Stomach (tissue), 9 donors: ENCODE data around the gene MED17. TPM values are rescaled to one million over a fixed set of nuclear protein-coding genes. Genes with fewer than 3 reads are reported as not detected.

ENCODE experiments used
- DNase-seq, 2 donors: peaks; one replicate each; pipeline versions ENCODE4 v3.0.0 to v3.0.0-alpha.2; 2013 to 2019
- H3K27ac ChIP-seq, 5 donors: fragments of 200-600 bp in 4 of 5; sonication (generic) in 4 of 5; one replicate each; pipeline ENCODE4 v1.5.1; 2013 to 2019; ENCODE audit warnings: mild to moderate bottlenecking in 1 of 5, moderate library complexity in 1 of 5
- H3K27me3 ChIP-seq, 3 donors: fragments of 200-600 bp; sonication (generic); one replicate each; pipeline ENCODE4 v1.5.1; 2017 to 2019; ENCODE audit warnings: mixed run types in 1 of 3
- H3K36me3 ChIP-seq, 4 donors: fragments of 200-600 bp; sonication (generic); 1 replicate in 3 of 4; 2 replicates in 1 of 4; pipeline ENCODE4 v1.5.1; 2016 to 2019
- H3K4me1 ChIP-seq, 4 donors: fragments of 200-600 bp; sonication (generic); one replicate each; pipeline ENCODE4 v1.5.1; 2016 to 2019
- H3K4me3 ChIP-seq, 4 donors: fragments of 200-600 bp; sonication (generic) in 3 of 4; one replicate each; pipeline ENCODE4 v1.5.1; 2016 to 2019; ENCODE audit warnings: mild to moderate bottlenecking in 1 of 4
- H3K9me3 ChIP-seq, 4 donors: fragments of 200-600 bp; sonication (generic); one replicate each; pipeline ENCODE4 v1.5.1; 2016 to 2019
- CTCF ChIP-seq, 7 experiments: fragments of 450-650 bp in 4 of 7; fragments of 200-600 bp in 3 of 7; sonication (generic) in 3 of 7; IDR thresholded peaks; one replicate each; pipeline ENCODE4 v1.5.1; 2016 to 2019; ENCODE audit warnings: antibody characterized with exemption in 7 of 7, control low read depth in 2 of 7, mild to moderate bottlenecking in 1 of 7
- EP300 ChIP-seq: sonication (generic); formaldehyde crosslinking; IDR thresholded peaks from one replicate; pipeline ENCODE4 v1.6.1; 2017; ENCODE audit warnings: antibody characterized with exemption
- POLR2A ChIP-seq, 4 donors: fragments of 450-650 bp; IDR thresholded peaks; one replicate each; pipeline ENCODE4 v1.6.1; 2016; ENCODE audit warnings: antibody characterized with exemption in 4 of 4, control low read depth in 2 of 4, mild to moderate bottlenecking in 1 of 4, moderate library complexity in 1 of 4
- POLR2AphosphoS5 ChIP-seq, 3 donors: sonication (generic); formaldehyde crosslinking; IDR thresholded peaks; one replicate each; pipeline ENCODE4 v1.6.1; 2016; ENCODE audit warnings: antibody characterized with exemption in 3 of 3
- WGBS, 5 donors: extraction: QIAGEN DNeasy Blood & Tissue Kit in 3 of 5; methylation state at CpG; one replicate each; pipeline versions ENCODE4 v1.1.5 to v1.1.7; 2013 to 2018; 5-methylcytosine and 5-hydroxymethylcytosine counted together
- intact Hi-C: fragments of 100-400 bp; cut with DNase I; formaldehyde crosslinking; loops from one replicate; pipeline ENCODE4 v1.15.1; 2023; ENCODE audit warnings: low total_unique reads
- polyA plus RNA-seq, 3 donors: library from polyadenylated mRNA; stranded (reverse); fragments of 200-250 nt; gene quantifications; one replicate each; pipeline ENCODE4 v1.2.3, GENCODE V29; 2013
- total RNA-seq, 5 donors: library from RNA; depleted of rRNA; stranded (reverse); fragments of >200 nt; gene quantifications; one replicate each; pipeline versions ENCODE4 v1.1.0 to v1.2.3, GENCODE V29; 2014 to 2016
- donor health status: healthy with polysubstance abuse.
- donor health status: Bipolar disorder and iron deficiency.
- donor health status: healthy.

The MED17 gene
- total and polyA plus RNA-seq, 8 donors: 6.5 to 121 (median 10.4) TPM

GRCh38 chr11:93813974-93814373 is 29.9 kb downstream of the MED17 start:
- Histone ChIP-seq H3K4me1 (peaks cover 0 to 6% (median 2%) of the 10 kb centered on the region in 4 donors), H3K36me3 (peaks cover 38 to 88% (median 77%) of the 10 kb centered on the region in 4 donors), H3K4me3 (no peak overlapping the region), H3K9me3 (no peaks in the 10 kb centered on the region), H3K27me3 (no peaks in the 10 kb centered on the region), H3K27ac (no peak overlapping the region)
- 91 to 99% (median 97%) methylated on average over 5 of the region's 5 CpGs for WGBS, 5 donors
- DNase-seq: no peak
- TF ChIP-seq EP300: no peak
- no peak for TF ChIP-seq CTCF (IDR thresholded peaks at IDR 0.05)
- TF ChIP-seq POLR2AphosphoS5 (IDR thresholded peaks at IDR 0.05): no peak
- no peak for TF ChIP-seq POLR2A (IDR thresholded peaks at IDR 0.05)
- intact Hi-C loops: no loop called here

DNA sequence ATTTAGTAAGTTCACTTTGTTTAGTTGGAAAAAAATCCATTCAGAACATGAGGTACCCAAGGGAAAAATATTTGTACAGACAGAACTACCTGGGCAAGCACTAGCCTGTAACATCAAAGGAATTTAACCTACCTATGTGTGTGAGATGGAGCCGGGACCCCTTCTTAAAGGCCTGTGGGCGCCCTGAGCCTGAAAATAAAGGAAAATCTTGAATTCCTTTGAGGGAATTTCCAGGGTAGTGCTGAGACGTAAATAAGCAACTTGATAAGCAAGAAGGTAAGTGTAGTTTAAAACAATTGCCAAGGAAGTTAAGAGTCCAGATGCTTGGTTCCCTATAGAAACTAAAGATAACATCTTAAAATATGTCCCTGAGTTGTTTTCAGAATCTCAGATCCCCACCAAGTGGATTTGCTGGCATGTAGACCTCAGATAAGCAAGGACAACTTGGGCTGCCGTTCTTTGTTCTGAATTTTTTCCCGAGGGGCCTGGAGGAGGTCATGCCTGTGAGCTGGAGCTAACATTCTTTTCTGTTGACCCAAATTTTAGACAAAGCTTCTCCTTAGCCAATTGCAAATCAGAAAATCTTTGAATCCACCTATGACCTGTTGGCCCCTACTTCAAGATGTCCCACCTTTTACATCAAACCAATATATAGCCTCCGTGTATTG is 31.0 kb downstream of the MED17 start:
- no peak for TF ChIP-seq POLR2A (IDR thresholded peaks at IDR 0.05)
- no peak for TF ChIP-seq CTCF (IDR thresholded peaks at IDR 0.05)
- TF ChIP-seq EP300: no peak
- TF ChIP-seq POLR2AphosphoS5 (IDR thresholded peaks at IDR 0.05): no peak
- DNase-seq: no peak
- H3K27ac ChIP-seq: no peak overlapping the region
- no peaks in the 10 kb centered on the region for H3K27me3 ChIP-seq
- WGBS, 5 donors: 69 to 81% (median 75%) methylated on average over 6 of the region's 6 CpGs
- H3K36me3 ChIP-seq: peaks cover 29 to 77% (median 65%) of the 10 kb centered on the region in 4 donors
- H3K9me3 ChIP-seq: no peaks in the 10 kb centered on the region
- intact Hi-C loops: no loop called here
- H3K4me1 ChIP-seq: peaks cover 0 to 6% (median 2%) of the 10 kb centered on the region in 4 donors
- H3K4me3 ChIP-seq: no peak overlapping the region

- Histone ChIP-seq H3K27ac (no peak overlapping the region), H3K36me3 (peaks cover 6 to 51% (median 39%) of the 10 kb centered on the region in 4 donors), H3K4me3 (no peak overlapping the region), H3K27me3 (no peaks in the 10 kb centered on the region), H3K4me1 (peaks cover 0 to 6% (median 2%) of the 10 kb centered on the region in 4 donors), H3K9me3 (no peaks in the 10 kb centered on the region)
- DNase-seq: no peak
- intact Hi-C loops: no loop called here
- TF ChIP-seq EP300 (no peak), POLR2AphosphoS5 (IDR thresholded peaks at IDR 0.05) (no peak), POLR2A (IDR thresholded peaks at IDR 0.05) (no peak), CTCF (IDR thresholded peaks at IDR 0.05) (no peak)
- WGBS, 5 donors: 57 to 69% (median 60%) methylated on average over 4 of the region's 4 CpGs
Measured at GRCh38 chr11:93817426-93818348, 33.6 kb downstream of the MED17 start.

DNA sequence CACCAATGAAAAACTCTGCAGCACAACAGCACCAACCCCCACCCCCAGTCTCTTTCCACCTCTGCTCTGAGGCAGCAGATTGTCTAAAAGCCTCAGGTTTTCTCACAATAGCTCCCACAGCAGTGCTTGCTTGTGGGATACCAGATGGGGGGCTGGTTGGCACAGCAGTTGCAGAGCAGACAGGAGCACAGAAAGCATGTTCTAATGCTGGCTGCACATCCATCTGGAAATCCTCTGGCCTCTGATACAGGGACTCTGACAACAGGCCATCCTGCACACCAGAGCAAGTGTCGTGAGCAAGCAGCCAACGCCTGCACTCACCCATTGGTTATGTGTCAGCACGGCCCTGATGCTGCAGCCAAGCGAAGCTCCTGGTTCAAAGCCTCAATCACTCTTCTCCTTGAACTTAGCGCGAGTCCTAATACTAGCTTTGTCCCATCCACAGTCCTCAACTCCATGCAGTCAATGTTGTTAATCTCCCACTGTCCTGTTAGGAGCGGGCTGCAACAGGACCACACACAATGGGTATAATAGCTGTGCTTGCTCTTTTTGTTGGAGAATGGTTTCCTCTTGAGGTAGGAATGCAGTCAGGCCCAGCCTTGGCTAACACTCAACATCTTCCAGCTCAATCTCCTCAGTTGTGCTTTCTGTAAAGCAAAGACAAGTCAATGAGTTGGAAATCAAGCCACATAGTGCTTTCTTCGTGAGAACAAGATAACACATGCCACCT is 36.0 kb downstream of the MED17 start:
- intact Hi-C loops: no loop called here
- Histone ChIP-seq H3K27ac (no peak overlapping the region), H3K36me3 (peaks cover 0 to 27% (median 15%) of the 10 kb centered on the region in 4 donors), H3K4me3 (no peak overlapping the region), H3K9me3 (no peaks in the 10 kb centered on the region), H3K4me1 (peaks cover 0 to 6% (median 2%) of the 10 kb centered on the region in 4 donors), H3K27me3 (no peaks in the 10 kb centered on the region)
- TF ChIP-seq EP300 (no peak), POLR2A (IDR thresholded peaks at IDR 0.05) (no peak), CTCF (IDR thresholded peaks at IDR 0.05) (no peak), POLR2AphosphoS5 (IDR thresholded peaks at IDR 0.05) (no peak)
- WGBS, 5 donors: 80 to 90% (median 88%) methylated on average over 8 of the region's 8 CpGs
- DNase-seq: no peak
